ENCODE data around the gene SNTG2. TPM values are rescaled to one million over a fixed set of nuclear protein-coding genes. Genes with fewer than 3 reads are reported as not detected.

Gene SNTG2
- total and polyA plus RNA-seq, 4 donors = not detected

DNA sequence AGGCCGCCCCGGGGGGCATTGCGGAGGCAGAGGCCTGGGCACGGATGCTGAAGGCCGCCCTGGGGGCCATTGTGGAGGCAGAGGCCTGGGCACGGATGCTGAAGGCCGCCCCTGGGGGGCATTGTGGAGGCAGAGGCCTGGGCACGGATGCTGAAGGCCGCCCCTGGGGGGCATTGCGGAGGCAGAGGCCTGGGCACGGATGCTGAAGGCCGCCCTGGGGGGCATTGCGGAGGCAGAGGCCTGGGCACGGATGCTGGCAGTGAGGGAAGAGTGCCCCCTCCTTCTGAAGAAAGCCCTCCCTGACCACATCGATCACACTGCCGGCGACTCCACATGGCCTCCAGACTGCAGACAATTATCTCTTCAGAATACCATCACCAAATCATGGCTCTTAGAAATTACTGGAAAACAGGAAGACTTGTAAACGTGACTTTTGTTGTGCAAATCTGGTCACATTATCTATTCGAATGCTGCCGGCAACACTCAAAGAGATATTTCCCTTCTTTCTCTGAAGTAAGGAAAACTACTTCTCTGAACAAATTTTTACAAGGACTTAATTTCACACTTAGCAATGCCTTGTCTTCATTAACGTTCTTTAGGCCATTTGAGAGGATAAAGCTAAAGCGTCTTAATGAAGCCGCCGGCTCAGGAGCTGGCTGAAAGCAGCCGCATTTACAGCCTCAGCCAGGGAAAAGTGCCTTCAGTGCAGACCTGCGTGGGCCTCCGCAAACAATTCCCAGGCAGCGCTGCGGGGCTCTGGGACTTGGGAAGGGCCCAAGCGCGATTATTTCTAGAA is 18.1 kb upstream of the SNTG2 start:
- Histone ChIP-seq H3K27ac (ENCODE audit: low read depth in 1 of 2, low read length in 2 of 2) (no peak overlapping the region), H3K27me3 (ENCODE audit: control insufficient read depth in 4 of 4, insufficient read depth in 4 of 4, low read length in 3 of 4) (no peaks in the 10 kb centered on the region), H3K36me3 (ENCODE audit: control insufficient read depth in 4 of 4, insufficient read depth in 3 of 4, low read depth in 1 of 4, low read length in 3 of 4) (no peaks in the 10 kb centered on the region), H3K9me3 (ENCODE audit: control insufficient read depth in 4 of 4, low read length in 3 of 4) (no peaks in the 10 kb centered on the region), H3K4me3 (ENCODE audit: low read depth in 1 of 3, low read length in 3 of 3) (no peak overlapping the region), H3K4me1 (ENCODE audit: control insufficient read depth in 4 of 4, insufficient read depth in 4 of 4, low read length in 3 of 4) (no peaks in the 10 kb centered on the region), H3K9ac (ENCODE audit: low read depth in 1 of 2, low read length in 2 of 2) (no peak overlapping the region)
- no peak for DNase-seq (ENCODE audit: low spot score)
- TF ChIP-seq, protein P1, sequence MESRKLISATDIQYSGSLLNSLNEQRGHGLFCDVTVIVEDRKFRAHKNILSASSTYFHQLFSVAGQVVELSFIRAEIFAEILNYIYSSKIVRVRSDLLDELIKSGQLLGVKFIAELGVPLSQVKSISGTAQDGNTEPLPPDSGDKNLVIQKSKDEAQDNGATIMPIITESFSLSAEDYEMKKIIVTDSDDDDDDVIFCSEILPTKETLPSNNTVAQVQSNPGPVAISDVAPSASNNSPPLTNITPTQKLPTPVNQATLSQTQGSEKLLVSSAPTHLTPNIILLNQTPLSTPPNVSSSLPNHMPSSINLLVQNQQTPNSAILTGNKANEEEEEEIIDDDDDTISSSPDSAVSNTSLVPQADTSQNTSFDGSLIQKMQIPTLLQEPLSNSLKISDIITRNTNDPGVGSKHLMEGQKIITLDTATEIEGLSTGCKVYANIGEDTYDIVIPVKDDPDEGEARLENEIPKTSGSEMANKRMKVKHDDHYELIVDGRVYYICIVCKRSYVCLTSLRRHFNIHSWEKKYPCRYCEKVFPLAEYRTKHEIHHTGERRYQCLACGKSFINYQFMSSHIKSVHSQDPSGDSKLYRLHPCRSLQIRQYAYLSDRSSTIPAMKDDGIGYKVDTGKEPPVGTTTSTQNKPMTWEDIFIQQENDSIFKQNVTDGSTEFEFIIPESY (IDR thresholded peaks at IDR 0.05) = no peak
- TF ChIP-seq HNF4A (conservative IDR thresholded peaks at IDR 0.05) (no peak), RXRA (IDR thresholded peaks at IDR 0.05) (no peak), JUND (IDR thresholded peaks at IDR 0.05) (no peak), EGR1 (IDR thresholded peaks at IDR 0.05; ENCODE audit: low read depth in 2 of 2) (no peak), HNF4G (IDR thresholded peaks at IDR 0.05) (no peak), YY1 (IDR thresholded peaks at IDR 0.05) (no peak), TAF1 (conservative IDR thresholded peaks at IDR 0.05) (no peak), FOXA1 (IDR thresholded peaks at IDR 0.05) (no peak)
- TF ChIP-seq, protein P2, sequence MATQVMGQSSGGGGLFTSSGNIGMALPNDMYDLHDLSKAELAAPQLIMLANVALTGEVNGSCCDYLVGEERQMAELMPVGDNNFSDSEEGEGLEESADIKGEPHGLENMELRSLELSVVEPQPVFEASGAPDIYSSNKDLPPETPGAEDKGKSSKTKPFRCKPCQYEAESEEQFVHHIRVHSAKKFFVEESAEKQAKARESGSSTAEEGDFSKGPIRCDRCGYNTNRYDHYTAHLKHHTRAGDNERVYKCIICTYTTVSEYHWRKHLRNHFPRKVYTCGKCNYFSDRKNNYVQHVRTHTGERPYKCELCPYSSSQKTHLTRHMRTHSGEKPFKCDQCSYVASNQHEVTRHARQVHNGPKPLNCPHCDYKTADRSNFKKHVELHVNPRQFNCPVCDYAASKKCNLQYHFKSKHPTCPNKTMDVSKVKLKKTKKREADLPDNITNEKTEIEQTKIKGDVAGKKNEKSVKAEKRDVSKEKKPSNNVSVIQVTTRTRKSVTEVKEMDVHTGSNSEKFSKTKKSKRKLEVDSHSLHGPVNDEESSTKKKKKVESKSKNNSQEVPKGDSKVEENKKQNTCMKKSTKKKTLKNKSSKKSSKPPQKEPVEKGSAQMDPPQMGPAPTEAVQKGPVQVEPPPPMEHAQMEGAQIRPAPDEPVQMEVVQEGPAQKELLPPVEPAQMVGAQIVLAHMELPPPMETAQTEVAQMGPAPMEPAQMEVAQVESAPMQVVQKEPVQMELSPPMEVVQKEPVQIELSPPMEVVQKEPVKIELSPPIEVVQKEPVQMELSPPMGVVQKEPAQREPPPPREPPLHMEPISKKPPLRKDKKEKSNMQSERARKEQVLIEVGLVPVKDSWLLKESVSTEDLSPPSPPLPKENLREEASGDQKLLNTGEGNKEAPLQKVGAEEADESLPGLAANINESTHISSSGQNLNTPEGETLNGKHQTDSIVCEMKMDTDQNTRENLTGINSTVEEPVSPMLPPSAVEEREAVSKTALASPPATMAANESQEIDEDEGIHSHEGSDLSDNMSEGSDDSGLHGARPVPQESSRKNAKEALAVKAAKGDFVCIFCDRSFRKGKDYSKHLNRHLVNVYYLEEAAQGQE (IDR thresholded peaks at IDR 0.05) = no peak
- TF ChIP-seq, protein P3, sequence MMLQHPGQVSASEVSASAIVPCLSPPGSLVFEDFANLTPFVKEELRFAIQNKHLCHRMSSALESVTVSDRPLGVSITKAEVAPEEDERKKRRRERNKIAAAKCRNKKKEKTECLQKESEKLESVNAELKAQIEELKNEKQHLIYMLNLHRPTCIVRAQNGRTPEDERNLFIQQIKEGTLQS (IDR thresholded peaks at IDR 0.05) = no peak
- 77% methylated on average over 31 of the region's 31 CpGs for WGBS

DNA sequence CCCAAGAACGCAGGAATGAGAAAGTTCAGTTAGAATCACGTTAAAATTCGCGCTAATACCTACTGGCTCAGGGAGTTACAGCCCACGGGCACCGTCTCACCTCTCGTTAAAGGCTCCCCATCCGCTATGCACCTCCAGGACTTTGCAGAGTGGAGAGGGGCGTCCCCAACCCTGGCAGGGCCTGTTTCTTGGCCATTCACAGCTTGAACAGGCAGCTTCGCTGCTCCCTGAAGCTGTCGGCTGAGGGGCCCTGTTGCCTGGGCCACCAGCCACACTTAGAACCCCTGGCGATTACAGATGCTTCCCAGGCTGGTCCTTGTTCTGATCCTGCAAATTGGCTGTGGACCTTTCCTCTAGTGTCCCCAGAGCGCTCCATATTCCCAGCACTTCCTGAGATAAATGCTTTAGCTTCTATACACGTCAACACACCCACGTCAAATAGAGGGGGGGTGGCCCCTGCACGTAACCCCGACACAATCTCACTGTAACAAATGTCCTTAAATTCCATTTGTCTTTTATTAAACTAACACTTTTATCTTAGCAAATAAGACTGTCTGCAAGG is 16.8 kb upstream of the SNTG2 start:
- Histone ChIP-seq H3K9me3 (ENCODE audit: control insufficient read depth in 4 of 4, low read length in 3 of 4) (no peaks in the 10 kb centered on the region), H3K27me3 (ENCODE audit: control insufficient read depth in 4 of 4, insufficient read depth in 4 of 4, low read length in 3 of 4) (no peaks in the 10 kb centered on the region), H3K9ac (ENCODE audit: low read depth in 1 of 2, low read length in 2 of 2) (no peak overlapping the region), H3K27ac (ENCODE audit: low read depth in 1 of 2, low read length in 2 of 2) (no peak overlapping the region), H3K4me1 (ENCODE audit: control insufficient read depth in 4 of 4, insufficient read depth in 4 of 4, low read length in 3 of 4) (no peaks in the 10 kb centered on the region), H3K36me3 (ENCODE audit: control insufficient read depth in 4 of 4, insufficient read depth in 3 of 4, low read depth in 1 of 4, low read length in 3 of 4) (no peaks in the 10 kb centered on the region), H3K4me3 (ENCODE audit: low read depth in 1 of 3, low read length in 3 of 3) (no peak overlapping the region)
- no peak for DNase-seq (ENCODE audit: low spot score)
- TF ChIP-seq, protein P1 (IDR thresholded peaks at IDR 0.05) = no peak
- TF ChIP-seq FOXA2 (IDR thresholded peaks at IDR 0.05) = no peak
- no peak for TF ChIP-seq NR2F2 (IDR thresholded peaks at IDR 0.05)
- TF ChIP-seq FOXA1 (IDR thresholded peaks at IDR 0.05) = no peak
- TF ChIP-seq RXRA (IDR thresholded peaks at IDR 0.05) = no peak
- no peak for TF ChIP-seq TAF1 (conservative IDR thresholded peaks at IDR 0.05)
- 74% methylated on average over 17 of the region's 17 CpGs for WGBS
